Measurements from ENCODE around the gene RALA.

GRCh38 chr7:39603924-39604323 lies 19.4 kb upstream of the RALA start:
- TF ChIP-seq EZH2phosphoT487 (IDR thresholded peaks at IDR 0.05): no peak
- TF ChIP-seq, protein P1, sequence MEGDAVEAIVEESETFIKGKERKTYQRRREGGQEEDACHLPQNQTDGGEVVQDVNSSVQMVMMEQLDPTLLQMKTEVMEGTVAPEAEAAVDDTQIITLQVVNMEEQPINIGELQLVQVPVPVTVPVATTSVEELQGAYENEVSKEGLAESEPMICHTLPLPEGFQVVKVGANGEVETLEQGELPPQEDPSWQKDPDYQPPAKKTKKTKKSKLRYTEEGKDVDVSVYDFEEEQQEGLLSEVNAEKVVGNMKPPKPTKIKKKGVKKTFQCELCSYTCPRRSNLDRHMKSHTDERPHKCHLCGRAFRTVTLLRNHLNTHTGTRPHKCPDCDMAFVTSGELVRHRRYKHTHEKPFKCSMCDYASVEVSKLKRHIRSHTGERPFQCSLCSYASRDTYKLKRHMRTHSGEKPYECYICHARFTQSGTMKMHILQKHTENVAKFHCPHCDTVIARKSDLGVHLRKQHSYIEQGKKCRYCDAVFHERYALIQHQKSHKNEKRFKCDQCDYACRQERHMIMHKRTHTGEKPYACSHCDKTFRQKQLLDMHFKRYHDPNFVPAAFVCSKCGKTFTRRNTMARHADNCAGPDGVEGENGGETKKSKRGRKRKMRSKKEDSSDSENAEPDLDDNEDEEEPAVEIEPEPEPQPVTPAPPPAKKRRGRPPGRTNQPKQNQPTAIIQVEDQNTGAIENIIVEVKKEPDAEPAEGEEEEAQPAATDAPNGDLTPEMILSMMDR (IDR thresholded peaks at IDR 0.05): no peak
- TF ChIP-seq EZH2 (IDR thresholded peaks at IDR 0.05): no peak
